AG09309 (cell line): ENCODE results near the gene ANXA3.

Source experiments
- DNase-seq: peaks from one replicate; pipeline ENCODE4 v3.0.0-alpha.2; 2010; ENCODE audit warnings: low read depth
- H3K4me3 ChIP-seq: 2 replicates; pipeline ENCODE4 v1.5.1; 2011; ENCODE audit warnings: mild to moderate bottlenecking, low read depth, low read length, moderate library complexity; ENCODE audit not compliant: control insufficient read depth
- CTCF ChIP-seq: IDR thresholded peaks from 2 replicates; pipeline ENCODE4 v1.5.1; 2011; ENCODE audit warnings: mild to moderate bottlenecking, low read depth, low read length, inconsistent platforms; ENCODE audit not compliant: insufficient read depth, control insufficient read depth; ENCODE audit errors: missing control alignments

ANXA3 gene

GRCh38 chr4:78640714-78641113, 89.1 kb downstream of the ANXA3 start:
- H3K4me3 ChIP-seq: no peak overlapping the region
- no peak for TF ChIP-seq CTCF
- no peak for DNase-seq

GRCh38 chr4:78642934-78643333, 91.4 kb downstream of the ANXA3 start:
- TF ChIP-seq CTCF: no peak
- no peak overlapping the region for H3K4me3 ChIP-seq
- no peak for DNase-seq

- DNase-seq: no peak
- no peak overlapping the region for H3K4me3 ChIP-seq
- no peak for TF ChIP-seq CTCF
Measured at GRCh38 chr4:78644063-78644691, 92.6 kb downstream of the ANXA3 start.

- TF ChIP-seq CTCF: peak; percentile 94
- DNase-seq: peak; percentile 55
- no peak overlapping the region for H3K4me3 ChIP-seq
Measured at GRCh38 chr4:78644744-78645330, 93.3 kb downstream of the ANXA3 start.

GRCh38 chr4:78645853-78646757, 94.5 kb downstream of the ANXA3 start:
- peak overlapping the region; percentile 3 for H3K4me3 ChIP-seq
- peak; percentile 86 for DNase-seq
- TF ChIP-seq CTCF: no peak

- no peak for DNase-seq
- no peak overlapping the region for H3K4me3 ChIP-seq
- no peak for TF ChIP-seq CTCF
Measured at GRCh38 chr4:78647272-78647671, 95.7 kb downstream of the ANXA3 start.
